PC-3 (cell line): ENCODE results near the gene AGRN. TPM values are rescaled to one million over a fixed set of nuclear protein-coding genes. Genes with fewer than 3 reads are reported as not detected.

Source experiments
- ATAC-seq: fragments of 200-7000 bp; cut with Tn5 transposase; 2 replicates; pipeline ENCODE4 v1.9.1; 2020; ENCODE audit warnings: mild to moderate bottlenecking, moderate library complexity
- BruUV-seq: library from RNA; stranded (reverse); fragments of 400-500 nt; replicated peaks from 2 replicates; lab custom pipeline; 2021; lab: Mats Ljungman, UMichigan
- CTCF ChIA-PET: fragments of 300-600 bp; sonication (Branson Sonifier 250); formaldehyde crosslinking; loops from one replicate; lab custom pipeline; 2022; ENCODE audit warnings: antibody characterized with exemption; lab: Charles Lee
- POLR2A ChIA-PET: fragments of 300-600 bp; sonication (Branson Sonifier 250); formaldehyde crosslinking; loops from one replicate; lab custom pipeline; 2022; ENCODE audit warnings: antibody characterized with exemption; ENCODE audit not compliant: unreplicated experiment; lab: Charles Lee
- DNase-seq: peaks from one replicate; pipeline ENCODE4 v3.0.0-alpha.2; 2015
- H2AFZ ChIP-seq: fragments of 300-600 bp; sonication (generic); 2 replicates; pipeline ENCODE4 v1.6.0; 2016; ENCODE audit warnings: antibody characterized with exemption, low read length
- H3F3A ChIP-seq: fragments of 300-600 bp; sonication (generic); one replicate; pipeline ENCODE4 v1.6.0; 2017; ENCODE audit warnings: antibody characterized with exemption, low read length, control low read depth, mild to moderate bottlenecking; ENCODE audit not compliant: unreplicated experiment
- H3K27ac ChIP-seq: fragments of 300-600 bp; sonication (generic); 2 replicates; pipeline ENCODE4 v1.5.1; 2016; ENCODE audit warnings: mild to moderate bottlenecking, low read length
- H3K27me3 ChIP-seq: fragments of 300-600 bp; sonication (generic); 2 replicates; pipeline ENCODE4 v1.6.1; 2016; ENCODE audit warnings: low read length, mixed read lengths
- H3K36me3 ChIP-seq: fragments of 300-600 bp; sonication (generic); 2 replicates; pipeline ENCODE4 v1.6.1; 2016; ENCODE audit warnings: low read depth, mixed run types, low read length, mixed read lengths
- H3K4me1 ChIP-seq: fragments of 300-600 bp; sonication (generic); 2 replicates; pipeline ENCODE4 v1.5.1; 2016; ENCODE audit warnings: low read length; ENCODE audit not compliant: insufficient read depth
- H3K4me2 ChIP-seq: fragments of 300-600 bp; sonication (generic); 2 replicates; pipeline ENCODE4 v1.6.0; 2016; ENCODE audit warnings: low read length
- H3K4me3 ChIP-seq: fragments of 300-600 bp; sonication (generic); 2 replicates; pipeline ENCODE4 v1.5.1; 2016; ENCODE audit warnings: mild to moderate bottlenecking, low read length, mixed read lengths
- H3K79me2 ChIP-seq: fragments of 300-600 bp; sonication (generic); 2 replicates; pipeline ENCODE4 v1.6.1; 2017; ENCODE audit warnings: low read length, mixed read lengths
- H3K9ac ChIP-seq: fragments of 300-600 bp; sonication (generic); 2 replicates; pipeline ENCODE4 v1.6.0; 2016; ENCODE audit warnings: mild to moderate bottlenecking, low read length
- H3K9me2 ChIP-seq: fragments of 300-600 bp; sonication (generic); replicated peaks from 2 replicates; pipeline ENCODE4 v1.6.1; 2016; ENCODE audit warnings: mixed run types, low read length, mixed read lengths
- H3K9me3 ChIP-seq: fragments of 300-600 bp; sonication (generic); 2 replicates; pipeline ENCODE4 v1.6.1; 2016; ENCODE audit warnings: low read length, mixed read lengths
- H4K20me1 ChIP-seq: fragments of 300-600 bp; sonication (generic); 2 replicates; pipeline ENCODE4 v1.6.1; 2016; ENCODE audit warnings: low read length, mixed read lengths
- CTCF ChIP-seq: fragments of 300-600 bp; sonication (generic); conservative IDR thresholded peaks from 2 replicates; pipeline ENCODE4 v1.5.1; 2017; ENCODE audit warnings: antibody characterized with exemption, low read depth, mild to moderate bottlenecking, low read length
- EZH2 ChIP-seq: fragments of 300-600 bp; sonication (generic); IDR thresholded peaks from one replicate; pipeline ENCODE4 v1.6.1; 2017; ENCODE audit warnings: antibody characterized with exemption, mild to moderate bottlenecking, low read length; ENCODE audit not compliant: unreplicated experiment
- EZH2phosphoT487 ChIP-seq: fragments of 300-600 bp; sonication (generic); IDR thresholded peaks from 2 replicates; pipeline ENCODE4 v1.6.1; 2018; ENCODE audit warnings: mild to moderate bottlenecking, antibody characterized with exemption, low read length, borderline replicate concordance
- intact Hi-C: fragments of 100-400 bp; cut with micrococcal nuclease; formaldehyde crosslinking; loops from 2 replicates; pipeline ENCODE4 v1.9.0; 2023
- total RNA-seq: library from RNA; depleted of rRNA; stranded (reverse); fragments of >200 nt; gene quantifications from 2 replicates; pipeline ENCODE4 v1.2.3, GENCODE V29; 2014

The AGRN gene
- total RNA-seq, 1 experiment from 2014 or later: 273 TPM

- intact Hi-C loops: no loop called here
- CTCF ChIA-PET: no interaction called here
- ATAC-seq: no peak
These were observed 25.2 kb downstream of the AGRN start for GRCh38 chr1:1045129-1045528.

GRCh38 chr1:1046243-1046642 lies 26.3 kb downstream of the AGRN start:
- Histone ChIP-seq H3K36me3 (peaks cover 81% of the 10 kb centered on the region), H4K20me1 (peaks cover 27% of the 10 kb centered on the region), H3K27ac (no peak overlapping the region), H3K9ac (no peak overlapping the region), H3K27me3 (no peaks in the 10 kb centered on the region), H2AFZ (no peak overlapping the region), H3K4me2 (no peak overlapping the region), H3K9me3 (no peaks in the 10 kb centered on the region), H3K9me2 (no peaks in the 10 kb centered on the region), H3K79me2 (peaks cover 26% of the 10 kb centered on the region), H3F3A (no peaks in the 10 kb centered on the region), H3K4me3 (no peak overlapping the region), H3K4me1 (no peaks in the 10 kb centered on the region)
- BruUV-seq: no TSS peak
- intact Hi-C loops: no loop called here
- TF ChIP-seq EZH2: no peak
- no peak for TF ChIP-seq CTCF
- TF ChIP-seq EZH2phosphoT487: no peak
- DNase-seq (no peak), ATAC-seq (no peak)
- CTCF ChIA-PET: no interaction called here
- POLR2A ChIA-PET: no interaction called here

More at GRCh38 chr1:1045129-1045528, 25.2 kb downstream of the AGRN start:
- H3F3A ChIP-seq: no peaks in the 10 kb centered on the region
- H3K79me2 ChIP-seq: peaks cover 27% of the 10 kb centered on the region
- no peaks in the 10 kb centered on the region for H3K9me3 ChIP-seq
- no TSS peak for BruUV-seq
- no peak for DNase-seq
- H3K36me3 ChIP-seq: peaks cover 73% of the 10 kb centered on the region
- peaks cover 30% of the 10 kb centered on the region for H4K20me1 ChIP-seq
- H3K4me3 ChIP-seq: no peak overlapping the region
- no peak overlapping the region for H3K9ac ChIP-seq
- POLR2A ChIA-PET: no interaction called here
- no peaks in the 10 kb centered on the region for H3K27me3 ChIP-seq
- H3K27ac ChIP-seq: no peak overlapping the region
- H3K4me1 ChIP-seq: peaks cover 4% of the 10 kb centered on the region
- TF ChIP-seq EZH2 (no peak), CTCF (no peak), EZH2phosphoT487 (no peak)
- H2AFZ ChIP-seq: no peak overlapping the region
- no peak overlapping the region for H3K4me2 ChIP-seq
- no peaks in the 10 kb centered on the region for H3K9me2 ChIP-seq

DNA sequence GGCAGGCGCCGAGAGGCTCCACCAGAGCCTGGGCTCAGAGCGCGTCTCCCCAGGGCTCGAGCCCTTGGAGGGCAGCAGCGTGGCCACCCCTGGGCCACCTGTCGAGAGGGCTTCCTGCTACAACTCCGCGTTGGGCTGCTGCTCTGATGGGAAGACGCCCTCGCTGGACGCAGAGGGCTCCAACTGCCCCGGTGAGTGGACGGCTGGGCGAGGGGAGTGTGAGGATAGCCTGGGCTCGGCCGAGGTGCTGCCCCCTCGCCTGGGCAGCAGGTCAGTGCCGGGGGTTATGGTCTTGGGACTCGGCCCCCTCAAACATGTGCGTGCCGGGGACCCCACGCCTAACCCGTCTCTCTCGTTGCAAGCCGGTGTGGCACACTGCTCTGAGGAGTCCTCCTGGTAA lies 26.8 kb downstream of the AGRN start:
- H3K27ac ChIP-seq: no peak overlapping the region
- H3K9me2 ChIP-seq: no peaks in the 10 kb centered on the region
- no peak overlapping the region for H3K4me2 ChIP-seq
- H3K9ac ChIP-seq: no peak overlapping the region
- no peaks in the 10 kb centered on the region for H3K4me1 ChIP-seq
- peaks cover 81% of the 10 kb centered on the region for H3K36me3 ChIP-seq
- no peaks in the 10 kb centered on the region for H3F3A ChIP-seq
- peaks cover 22% of the 10 kb centered on the region for H4K20me1 ChIP-seq
- BruUV-seq: no TSS peak
- DNase-seq (no peak), ATAC-seq (no peak)
- H3K79me2 ChIP-seq: peaks cover 21% of the 10 kb centered on the region
- POLR2A ChIA-PET: no interaction called here
- no peak for TF ChIP-seq EZH2
- TF ChIP-seq CTCF: no peak
- no peak overlapping the region for H3K4me3 ChIP-seq
- H2AFZ ChIP-seq: no peak overlapping the region
- H3K27me3 ChIP-seq: no peaks in the 10 kb centered on the region
- H3K9me3 ChIP-seq: no peaks in the 10 kb centered on the region
- CTCF ChIA-PET: no interaction called here
- intact Hi-C loops: no loop called here
